COLO668 (cell line): Measurements from ENCODE around the gene TOMM7.
A peak's percentile ranks its signal among the peaks of the same experiment; 100 is the strongest.
"Not testable (repeated sequence)": the region's sequence is repeated elsewhere in the genome, so short reads cannot be mapped to it uniquely, and the experiment has no call there.

Experiments
- DNase-seq: peaks from one replicate; lab custom pipeline; 2025; ENCODE audit not compliant: unreplicated experiment; lab: John Stamatoyannopoulos, UW

TOMM7 gene

GRCh38 chr7:22821702-22822485, 755 bp downstream of the TOMM7 start:
- DNase-seq: peak; percentile 38

- DNase-seq: no peak
Observed at GRCh38 chr7:22819476-22819875, 3.2 kb downstream of the TOMM7 start.

- DNase-seq: peak; percentile 37
Observed at GRCh38 chr7:22814261-22815208, 8.1 kb downstream of the TOMM7 start.

GRCh38 chr7:22812353-22812752, 10.3 kb downstream of the TOMM7 start:
- no peak for DNase-seq

- no peak for DNase-seq
Observed at GRCh38 chr7:22811746-22812280, 10.8 kb downstream of the TOMM7 start.

- no peak for DNase-seq
Observed at GRCh38 chr7:22810843-22811242, 11.8 kb downstream of the TOMM7 start.

- DNase-seq: no peak
Observed at GRCh38 chr7:22809902-22810642, 12.6 kb downstream of the TOMM7 start.

GRCh38 chr7:22808140-22808539, 14.5 kb downstream of the TOMM7 start:
- DNase-seq: no peak

GRCh38 chr7:22806752-22807151, 15.9 kb downstream of the TOMM7 start:
- DNase-seq: no peak

GRCh38 chr7:22805227-22805626, 17.4 kb downstream of the TOMM7 start:
- DNase-seq: no peak

GRCh38 chr7:22802831-22803230, 19.8 kb downstream of the TOMM7 start:
- DNase-seq: not testable (repeated sequence)

GRCh38 chr7:22802426-22802825, 20.2 kb downstream of the TOMM7 start:
- no peak for DNase-seq

- DNase-seq: no peak
Observed at GRCh38 chr7:22801912-22802311, 20.7 kb downstream of the TOMM7 start.

GRCh38 chr7:22799633-22800032, 23.0 kb downstream of the TOMM7 start:
- DNase-seq: no peak

GRCh38 chr7:22793593-22794462, 28.8 kb downstream of the TOMM7 start:
- DNase-seq: no peak

- DNase-seq: no peak
Observed at GRCh38 chr7:22791204-22792158, 31.2 kb downstream of the TOMM7 start.

- DNase-seq: not testable (repeated sequence)
Observed at GRCh38 chr7:22790640-22791039, 32.0 kb downstream of the TOMM7 start.

GRCh38 chr7:22787951-22788350, 34.7 kb downstream of the TOMM7 start:
- DNase-seq: no peak
